Measurements from ENCODE around the gene IGSF21. TPM values are rescaled to one million over a fixed set of nuclear protein-coding genes. Genes with fewer than 3 reads are reported as not detected.

IGSF21 gene
- total RNA-seq, 3 donors from 2014 or later (not counting 1 experiment from before 2014, with no cell fraction given): not detected

GRCh38 chr1:18280956-18281355, 173.4 kb downstream of the IGSF21 start:
- H3K27ac Mint-ChIP-seq: no peak overlapping the region
- Histone ChIP-seq H3K4me1 (ENCODE audit: control insufficient read depth, insufficient read depth, low read length) (no peaks in the 10 kb centered on the region), H3K36me3 (ENCODE audit: control insufficient read depth, insufficient read depth, low read length) (no peaks in the 10 kb centered on the region), H3K4me3 (ENCODE audit: low read length) (no peak overlapping the region), H3K9me3 (ENCODE audit: control insufficient read depth, insufficient read depth, low read length) (no peaks in the 10 kb centered on the region), H3K27me3 (ENCODE audit: control insufficient read depth, insufficient read depth, low read length) (no peaks in the 10 kb centered on the region), H3K27ac (ENCODE audit: low read length) (no peak overlapping the region)
- H3K9me3 Mint-ChIP-seq: no peaks in the 10 kb centered on the region
- 79% methylated on average over 5 of the region's 5 CpGs for WGBS (ENCODE audit: insufficient coverage)
- DNase-seq: no peak
- peaks cover 12 to 28% of the 10 kb centered on the region in 2 donors for H3K27me3 Mint-ChIP-seq (ENCODE audit: low read depth in 2 of 2)
- no peaks in the 10 kb centered on the region for H3K4me1 Mint-ChIP-seq
- no peak overlapping the region for H3K4me3 Mint-ChIP-seq
- intact Hi-C loops (cut with micrococcal nuclease): no loop called here
- no peaks in the 10 kb centered on the region for H3K36me3 Mint-ChIP-seq
- TF ChIP-seq CTCF (IDR thresholded peaks at IDR 0.05): no peak
- no peak for ATAC-seq

GRCh38 chr1:18282851-18283600, 175.4 kb downstream of the IGSF21 start:
- Mint-ChIP-seq H3K4me1 (no peaks in the 10 kb centered on the region), H3K27ac (no peak overlapping the region), H3K4me3 (no peak overlapping the region), H3K9me3 (no peaks in the 10 kb centered on the region), H3K36me3 (no peaks in the 10 kb centered on the region), H3K27me3 (ENCODE audit: low read depth in 2 of 2) (peaks cover 12 to 20% of the 10 kb centered on the region in 2 donors)
- DNase-seq (no peak), ATAC-seq (no peak)
- H3K4me3 ChIP-seq (ENCODE audit: low read length): no peak overlapping the region
- H3K27ac ChIP-seq (ENCODE audit: low read length): no peak overlapping the region
- no peaks in the 10 kb centered on the region for H3K36me3 ChIP-seq (ENCODE audit: control insufficient read depth, insufficient read depth, low read length)
- WGBS (ENCODE audit: insufficient coverage): 65% methylated on average over 11 of the region's 13 CpGs
- intact Hi-C loops (cut with micrococcal nuclease): no loop called here
- no peaks in the 10 kb centered on the region for H3K9me3 ChIP-seq (ENCODE audit: control insufficient read depth, insufficient read depth, low read length)
- no peak for TF ChIP-seq CTCF (IDR thresholded peaks at IDR 0.05)
- H3K27me3 ChIP-seq (ENCODE audit: control insufficient read depth, insufficient read depth, low read length): no peaks in the 10 kb centered on the region
- no peaks in the 10 kb centered on the region for H3K4me1 ChIP-seq (ENCODE audit: control insufficient read depth, insufficient read depth, low read length)

- H3K9me3 ChIP-seq (ENCODE audit: control insufficient read depth, insufficient read depth, low read length): no peaks in the 10 kb centered on the region
- H3K27me3 ChIP-seq (ENCODE audit: control insufficient read depth, insufficient read depth, low read length): no peaks in the 10 kb centered on the region
- no peaks in the 10 kb centered on the region for H3K36me3 ChIP-seq (ENCODE audit: control insufficient read depth, insufficient read depth, low read length)
- Mint-ChIP-seq H3K36me3 (no peaks in the 10 kb centered on the region), H3K27me3 (ENCODE audit: low read depth in 2 of 2) (peaks cover 12 to 20% of the 10 kb centered on the region in 2 donors), H3K4me3 (no peak overlapping the region), H3K4me1 (no peaks in the 10 kb centered on the region), H3K9me3 (no peaks in the 10 kb centered on the region), H3K27ac (no peak overlapping the region)
- DNase-seq: no peak
- intact Hi-C loops (cut with micrococcal nuclease): no loop called here
- WGBS (ENCODE audit: insufficient coverage): 56% methylated on average over 13 of the region's 13 CpGs
- no peak for ATAC-seq
- no peak for TF ChIP-seq CTCF (IDR thresholded peaks at IDR 0.05)
- no peak overlapping the region for H3K27ac ChIP-seq (ENCODE audit: low read length)
- no peaks in the 10 kb centered on the region for H3K4me1 ChIP-seq (ENCODE audit: control insufficient read depth, insufficient read depth, low read length)
- no peak overlapping the region for H3K4me3 ChIP-seq (ENCODE audit: low read length)
These were observed 176.2 kb downstream of the IGSF21 start for GRCh38 chr1:18283601-18284385.
